A673 (cell line): ENCODE measurements around the gene ZNF462. TPM values are rescaled to one million over a fixed set of nuclear protein-coding genes. Genes with fewer than 3 reads are reported as not detected.

Experiments used
- BruUV-seq: library from RNA; stranded (reverse); fragments of 400-500 nt; replicated peaks from 2 replicates; lab custom pipeline; 2021; lab: Mats Ljungman, UMichigan
- CTCF ChIA-PET: fragments of 300-600 bp; sonication (Branson Sonifier 250); formaldehyde crosslinking; loops from one replicate; lab custom pipeline; 2022; ENCODE audit warnings: antibody characterized with exemption; lab: Charles Lee
- POLR2A ChIA-PET: fragments of 300-600 bp; sonication (Branson Sonifier 250); formaldehyde crosslinking; loops from one replicate; lab custom pipeline; 2022; ENCODE audit warnings: antibody characterized with exemption; ENCODE audit not compliant: low non-redundant PET; lab: Charles Lee
- DNase-seq: peaks from one replicate; pipeline ENCODE4 v3.0.0-alpha.2; 2015; ENCODE audit warnings: low spot score
- H3K27ac ChIP-seq: fragments of 200-600 bp; sonication (generic); 2 replicates; pipeline ENCODE4 v1.5.1; 2016; ENCODE audit warnings: mixed run types, low read depth, mild to moderate bottlenecking, mixed read lengths, antibody characterized with exemption, low read length; ENCODE audit not compliant: poor library complexity, severe bottlenecking
- H3K27me3 ChIP-seq: fragments of 200-600 bp; sonication (generic); replicated peaks from 2 replicates; pipeline ENCODE4 v1.6.1; 2017; ENCODE audit warnings: mixed run types, low read depth, mild to moderate bottlenecking, mixed read lengths, antibody characterized with exemption, low read length; ENCODE audit not compliant: insufficient read depth, poor library complexity
- H3K36me3 ChIP-seq: fragments of 200-600 bp; sonication (generic); 2 replicates; pipeline ENCODE4 v1.6.1; 2016; ENCODE audit warnings: mixed run types, mild to moderate bottlenecking, mixed read lengths, antibody characterized with exemption, low read length; ENCODE audit not compliant: insufficient read depth, poor library complexity, severe bottlenecking
- H3K4me1 ChIP-seq: fragments of 200-600 bp; sonication (generic); 2 replicates; pipeline ENCODE4 v1.6.1; 2017; ENCODE audit warnings: mixed run types, mild to moderate bottlenecking, mixed read lengths, antibody characterized with exemption, low read length; ENCODE audit not compliant: insufficient read depth, poor library complexity, severe bottlenecking
- H3K4me3 ChIP-seq: fragments of 200-600 bp; sonication (generic); 2 replicates; pipeline ENCODE4 v1.5.1; 2016; ENCODE audit warnings: low read depth, mixed run types, mild to moderate bottlenecking, mixed read lengths, low read length; ENCODE audit not compliant: poor library complexity, severe bottlenecking
- H3K9me3 ChIP-seq: fragments of 200-600 bp; sonication (generic); 2 replicates; pipeline ENCODE4 v1.6.1; 2016; ENCODE audit warnings: mixed run types, low read depth, mild to moderate bottlenecking, mixed read lengths, antibody characterized with exemption, low read length; ENCODE audit not compliant: poor library complexity, severe bottlenecking
- EZH2 ChIP-seq: fragments of 200-600 bp; sonication (generic); IDR thresholded peaks from 2 replicates; pipeline ENCODE4 v1.6.1; 2017; ENCODE audit warnings: borderline replicate concordance, low read depth, mild to moderate bottlenecking, mixed read lengths, antibody characterized with exemption, low read length; ENCODE audit not compliant: poor library complexity, severe bottlenecking
- intact Hi-C: fragments of 100-400 bp; cut with micrococcal nuclease; formaldehyde crosslinking; loops from one replicate; pipeline ENCODE4 v1.10.0; 2022; ENCODE audit not compliant: unreplicated experiment
- total RNA-seq: library from RNA; stranded (reverse); gene quantifications from 2 replicates; pipeline ENCODE4 v1.2.3, GENCODE V29; 2021
- TF ChIP-seq, protein P1 (sequence below): fragments of 300-800, 200-600 bp; sonication (generic); conservative IDR thresholded peaks from 2 replicates; pipeline ENCODE4 v1.5.1; 2017; ENCODE audit warnings: low read depth, mild to moderate bottlenecking, antibody characterized with exemption, low read length, moderate library complexity, mixed read lengths

Gene ZNF462
- total RNA-seq, 1 experiment from 2014 or later = 40.5 TPM

DNA sequence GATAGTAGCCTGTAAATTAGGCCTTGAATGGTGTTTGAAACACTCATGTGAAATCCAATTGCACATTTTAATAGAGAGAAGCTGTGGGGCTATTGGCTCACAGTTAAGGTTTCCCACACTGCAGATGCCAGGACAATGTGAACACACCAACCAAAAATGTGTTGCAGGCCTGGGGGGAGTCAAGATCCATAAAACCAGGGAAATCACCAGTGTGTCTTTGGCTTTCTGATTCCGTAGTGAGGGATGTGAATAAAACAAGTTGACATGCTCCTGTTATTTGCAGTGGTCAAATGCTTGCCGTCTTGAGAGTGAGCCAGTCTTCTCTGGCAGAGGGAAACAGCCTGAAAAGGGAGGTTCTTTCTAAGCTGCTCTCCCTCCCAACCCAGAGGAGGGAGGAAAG lies 79.0 kb downstream of the ZNF462 start:
- CTCF ChIA-PET = no interaction called here
- no peak for DNase-seq
- Histone ChIP-seq H3K27me3 (no peaks in the 10 kb centered on the region), H3K4me1 (no peaks in the 10 kb centered on the region), H3K4me3 (no peak overlapping the region), H3K27ac (no peak overlapping the region), H3K9me3 (no peaks in the 10 kb centered on the region), H3K36me3 (peaks cover 13% of the 10 kb centered on the region)
- no peak for TF ChIP-seq EZH2
- TF ChIP-seq, protein P1, sequence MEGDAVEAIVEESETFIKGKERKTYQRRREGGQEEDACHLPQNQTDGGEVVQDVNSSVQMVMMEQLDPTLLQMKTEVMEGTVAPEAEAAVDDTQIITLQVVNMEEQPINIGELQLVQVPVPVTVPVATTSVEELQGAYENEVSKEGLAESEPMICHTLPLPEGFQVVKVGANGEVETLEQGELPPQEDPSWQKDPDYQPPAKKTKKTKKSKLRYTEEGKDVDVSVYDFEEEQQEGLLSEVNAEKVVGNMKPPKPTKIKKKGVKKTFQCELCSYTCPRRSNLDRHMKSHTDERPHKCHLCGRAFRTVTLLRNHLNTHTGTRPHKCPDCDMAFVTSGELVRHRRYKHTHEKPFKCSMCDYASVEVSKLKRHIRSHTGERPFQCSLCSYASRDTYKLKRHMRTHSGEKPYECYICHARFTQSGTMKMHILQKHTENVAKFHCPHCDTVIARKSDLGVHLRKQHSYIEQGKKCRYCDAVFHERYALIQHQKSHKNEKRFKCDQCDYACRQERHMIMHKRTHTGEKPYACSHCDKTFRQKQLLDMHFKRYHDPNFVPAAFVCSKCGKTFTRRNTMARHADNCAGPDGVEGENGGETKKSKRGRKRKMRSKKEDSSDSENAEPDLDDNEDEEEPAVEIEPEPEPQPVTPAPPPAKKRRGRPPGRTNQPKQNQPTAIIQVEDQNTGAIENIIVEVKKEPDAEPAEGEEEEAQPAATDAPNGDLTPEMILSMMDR = no peak
- no TSS peak for BruUV-seq
- POLR2A ChIA-PET = interaction anchor here (0.5 kb wide), 1 partner anchor 8 kb away, joined by 3 read pairs; no protein-coding TSS in a partner anchor
- intact Hi-C loops = no loop called here

DNA sequence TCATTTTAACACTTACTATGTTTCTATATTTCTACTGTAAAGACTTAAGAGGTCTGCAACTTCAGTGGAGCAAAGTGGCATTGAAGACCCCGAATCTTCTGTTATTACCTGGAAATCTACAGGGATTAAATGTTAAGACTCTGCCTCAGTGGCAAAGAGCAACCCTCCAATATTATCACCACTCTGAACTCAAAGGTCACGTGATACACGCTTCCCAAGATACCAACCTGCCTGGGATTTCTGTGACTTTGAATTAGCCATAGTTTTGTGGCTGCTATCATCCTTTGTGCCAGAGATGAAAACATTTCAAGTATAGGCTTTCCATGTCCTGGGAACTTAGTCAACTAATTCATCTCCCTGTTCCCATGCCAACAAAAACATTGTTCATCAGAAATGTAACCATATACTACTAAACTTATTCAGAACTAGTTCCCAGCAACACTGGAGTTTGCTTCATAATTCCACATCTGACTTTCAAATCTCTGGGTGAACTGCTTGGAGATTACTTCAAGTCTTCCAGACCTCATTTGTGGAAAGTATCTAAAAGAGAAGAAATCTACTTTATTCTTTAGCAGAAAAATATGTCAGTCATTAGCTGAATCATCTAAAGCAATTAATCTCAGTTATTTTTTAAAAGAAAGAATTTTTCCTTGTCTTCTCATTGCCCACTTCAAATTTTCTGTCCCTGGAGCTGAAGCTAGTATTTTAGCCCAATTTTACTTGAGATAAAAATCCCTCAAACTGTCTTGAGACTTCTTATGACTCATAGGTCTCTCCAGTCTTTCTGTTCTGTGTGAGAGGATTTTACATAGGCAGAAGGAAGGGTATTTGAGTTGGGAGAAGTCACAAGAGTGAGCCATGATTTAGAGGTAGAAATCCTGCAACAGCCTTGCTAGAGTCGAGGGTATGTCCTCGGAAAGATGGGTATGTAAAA lies 83.0 kb downstream of the ZNF462 start:
- Histone ChIP-seq H3K27me3 (no peaks in the 10 kb centered on the region), H3K4me1 (no peaks in the 10 kb centered on the region), H3K9me3 (no peaks in the 10 kb centered on the region), H3K4me3 (no peak overlapping the region), H3K27ac (no peak overlapping the region), H3K36me3 (peaks cover 1% of the 10 kb centered on the region)
- BruUV-seq = no TSS peak
- ChIA-PET CTCF (no interaction called here), POLR2A (no interaction called here)
- intact Hi-C loops = no loop called here
- no peak for TF ChIP-seq EZH2
- TF ChIP-seq, protein P1 = no peak
- DNase-seq = no peak

DNA sequence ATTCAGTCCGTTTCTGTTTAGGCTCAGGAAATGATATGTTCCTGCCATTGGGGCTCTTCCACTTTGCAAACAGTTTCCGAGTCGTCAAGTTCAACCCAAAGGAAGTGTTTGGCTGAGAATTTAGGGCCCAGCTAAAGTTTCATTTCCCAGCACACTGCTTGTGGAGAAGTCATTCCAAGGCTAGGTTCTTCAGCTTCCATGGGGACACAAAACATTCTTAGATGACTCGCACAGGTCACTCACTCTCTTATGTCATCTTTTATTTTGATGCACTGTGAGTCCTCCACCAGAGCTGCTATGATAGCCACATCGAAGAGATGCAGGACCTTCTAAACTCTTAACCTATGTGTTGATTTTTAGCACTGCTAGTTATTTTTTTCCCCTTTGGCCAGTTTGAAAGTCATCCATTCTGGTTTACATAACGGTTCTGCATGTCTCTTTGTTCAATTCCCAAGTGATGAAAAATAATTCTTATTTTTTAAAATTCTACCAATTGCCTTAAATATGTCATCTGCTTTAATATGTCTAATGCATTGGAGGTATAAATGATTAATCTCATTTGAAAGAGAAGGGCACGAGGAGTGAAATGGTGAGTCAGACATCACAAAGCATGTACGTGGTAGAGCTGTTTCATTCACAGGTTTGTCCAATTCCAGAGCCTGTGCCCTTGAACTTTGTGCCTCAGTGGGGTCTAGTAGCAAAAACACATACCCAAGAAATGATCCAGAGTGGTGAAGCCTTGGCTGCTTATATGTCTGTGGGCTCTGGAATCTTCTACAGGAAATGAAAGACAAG lies 84.3 kb downstream of the ZNF462 start:
- Histone ChIP-seq H3K27ac (no peak overlapping the region), H3K9me3 (no peaks in the 10 kb centered on the region), H3K36me3 (no peaks in the 10 kb centered on the region), H3K4me3 (no peak overlapping the region), H3K4me1 (no peaks in the 10 kb centered on the region), H3K27me3 (no peaks in the 10 kb centered on the region)
- DNase-seq = no peak
- no peak for TF ChIP-seq EZH2
- TF ChIP-seq, protein P1 = no peak
- BruUV-seq = no TSS peak
- CTCF ChIA-PET = no interaction called here
- POLR2A ChIA-PET = no interaction called here
- intact Hi-C loops = no loop called here
